A204.1 (cell line): ENCODE measurements around the gene BIN1.

Source experiments
- FAIRE-seq: peaks from 2 replicates; lab custom pipeline; 2012; peaks lifted over from hg19 to GRCh38; lab: Jason Lieb, UNC

Gene BIN1

GRCh38 chr2:127020536-127020935 is 86.4 kb downstream of the BIN1 start:
- no peak for FAIRE-seq

- FAIRE-seq = no peak
Measured at GRCh38 chr2:127017548-127017947, 89.4 kb downstream of the BIN1 start.

- FAIRE-seq = no peak
Measured at GRCh38 chr2:127016329-127016728, 90.6 kb downstream of the BIN1 start.

- FAIRE-seq = no peak
Measured at GRCh38 chr2:127015106-127015910, 91.6 kb downstream of the BIN1 start.

- FAIRE-seq = no peak
Measured at GRCh38 chr2:127014630-127015029, 92.3 kb downstream of the BIN1 start.

- no peak for FAIRE-seq
Measured at GRCh38 chr2:127014224-127014623, 92.7 kb downstream of the BIN1 start.

- no peak for FAIRE-seq
Measured at GRCh38 chr2:127012868-127013267, 94.1 kb downstream of the BIN1 start.

- FAIRE-seq = no peak
Measured at GRCh38 chr2:127012215-127012614, 94.7 kb downstream of the BIN1 start.

- FAIRE-seq = no peak
Measured at GRCh38 chr2:127011796-127012195, 95.2 kb downstream of the BIN1 start.

GRCh38 chr2:127011231-127011661 is 95.7 kb downstream of the BIN1 start:
- no peak for FAIRE-seq

- no peak for FAIRE-seq
Measured at GRCh38 chr2:127008265-127009015, 98.5 kb downstream of the BIN1 start.

- FAIRE-seq = no peak
Measured at GRCh38 chr2:127007652-127008051, 99.3 kb downstream of the BIN1 start.

GRCh38 chr2:127006962-127007361 is 100.0 kb downstream of the BIN1 start:
- no peak for FAIRE-seq

- no peak for FAIRE-seq
Measured at GRCh38 chr2:127004893-127005600, 101.9 kb downstream of the BIN1 start.

GRCh38 chr2:127003070-127003800 is 103.7 kb downstream of the BIN1 start:
- no peak for FAIRE-seq

GRCh38 chr2:127001751-127002150 is 105.2 kb downstream of the BIN1 start:
- no peak for FAIRE-seq

GRCh38 chr2:127000937-127001336 is 106.0 kb downstream of the BIN1 start:
- FAIRE-seq = no peak

GRCh38 chr2:127000194-127000593 is 106.8 kb downstream of the BIN1 start:
- no peak for FAIRE-seq

GRCh38 chr2:126999106-126999756 is 107.7 kb downstream of the BIN1 start:
- FAIRE-seq = no peak

GRCh38 chr2:126998486-126998885 is 108.5 kb downstream of the BIN1 start:
- no peak for FAIRE-seq
